Thyroid gland (tissue), 4 donors: ENCODE data around the gene GBP2. TPM values are rescaled to one million over a fixed set of nuclear protein-coding genes. Genes with fewer than 3 reads are reported as not detected.

Experiments used
- DNase-seq, 2 donors: peaks; one replicate each; pipeline ENCODE4 v3.0.0-alpha.2; 2019
- H3K27ac ChIP-seq, 3 donors: fragments of 200-600 bp; sonication (generic); 1 replicate in 2 of 3; 2 replicates in 1 of 3; pipeline ENCODE4 v1.5.1; 2016 to 2019; ENCODE audit warnings: mild to moderate bottlenecking in 1 of 3, moderate library complexity in 1 of 3
- H3K27me3 ChIP-seq: fragments of 200-600 bp; sonication (generic); one replicate; pipeline ENCODE4 v1.5.1; 2019
- H3K36me3 ChIP-seq, 2 donors: fragments of 200-600 bp; sonication (generic); one replicate each; pipeline ENCODE4 v1.5.1; 2016 to 2019
- H3K4me1 ChIP-seq, 2 donors: fragments of 200-600 bp; sonication (generic); one replicate each; pipeline ENCODE4 v1.5.1; 2017 to 2019
- H3K4me3 ChIP-seq, 3 donors: fragments of 200-600 bp; sonication (generic); replicated peaks in 1 of 3; 1 replicate in 2 of 3; 2 replicates in 1 of 3; pipeline ENCODE4 v1.5.1; 2016; ENCODE audit warnings: mild to moderate bottlenecking in 1 of 3
- H3K9me3 ChIP-seq: fragments of 200-600 bp; sonication (generic); one replicate; pipeline ENCODE4 v1.5.1; 2017
- CTCF ChIP-seq, 6 experiments: fragments of 200-600 bp in 3 of 6; fragments of 450-650 bp in 3 of 6; sonication (generic) in 3 of 6; IDR thresholded peaks; one replicate each; pipeline ENCODE4 v1.5.1; 2016 to 2019; ENCODE audit warnings: antibody characterized with exemption in 6 of 6, mild to moderate bottlenecking in 2 of 6, inconsistent platforms in 1 of 6, moderate library complexity in 1 of 6
- POLR2A ChIP-seq, 2 donors: fragments of 450-650 bp; IDR thresholded peaks; one replicate each; pipeline ENCODE4 v1.6.1; 2017; ENCODE audit warnings: antibody characterized with exemption in 2 of 2, mild to moderate bottlenecking in 2 of 2, moderate library complexity in 1 of 2
- WGBS, 2 donors: methylation state at CpG; one replicate each; pipeline ENCODE4 v1.1.5; 2017; 5-methylcytosine and 5-hydroxymethylcytosine counted together
- intact Hi-C: fragments of 100-400 bp; cut with DNase I; formaldehyde crosslinking; loops from one replicate; pipeline ENCODE4 v1.15.1; 2023
- total RNA-seq, 4 donors: library from RNA; depleted of rRNA; stranded (reverse); fragments of >200 nt; gene quantifications; one replicate each; pipeline ENCODE4 v1.2.3, GENCODE V29; 2016

Gene GBP2
- total RNA-seq, 4 donors from 2014 or later: 11.0 to 44.3 (median 17.2) TPM

GRCh38 chr1:89151047-89151446, 25.1 kb upstream of the GBP2 start:
- intact Hi-C loops: no loop called here
- H3K36me3 ChIP-seq: no peaks in the 10 kb centered on the region
- no peak overlapping the region for H3K4me3 ChIP-seq
- no peak overlapping the region for H3K27ac ChIP-seq
- H3K9me3 ChIP-seq: no peaks in the 10 kb centered on the region
- H3K27me3 ChIP-seq: no peaks in the 10 kb centered on the region
- DNase-seq: no peak
- H3K4me1 ChIP-seq: no peaks in the 10 kb centered on the region
- WGBS, 2 donors: 56 to 64% methylated on average over 1 of the region's 1 CpG
- TF ChIP-seq CTCF (IDR thresholded peaks at IDR 0.05) (no peak), POLR2A (IDR thresholded peaks at IDR 0.05) (no peak)

- H3K4me1 ChIP-seq: no peaks in the 10 kb centered on the region
- no peaks in the 10 kb centered on the region for H3K9me3 ChIP-seq
- 84 to 85% methylated on average over 3 of the region's 3 CpGs for WGBS, 2 donors
- intact Hi-C loops: no loop called here
- no peak overlapping the region for H3K27ac ChIP-seq
- H3K4me3 ChIP-seq: no peak overlapping the region
- no peaks in the 10 kb centered on the region for H3K36me3 ChIP-seq
- no peaks in the 10 kb centered on the region for H3K27me3 ChIP-seq
- TF ChIP-seq CTCF (IDR thresholded peaks at IDR 0.05) (no peak), POLR2A (IDR thresholded peaks at IDR 0.05) (no peak)
- DNase-seq: no peak
Observed at GRCh38 chr1:89149976-89150375, 24.1 kb upstream of the GBP2 start.

GRCh38 chr1:89149229-89149628, 23.3 kb upstream of the GBP2 start:
- peak; percentile 37 to 48 for DNase-seq
- Histone ChIP-seq H3K27ac (no peak overlapping the region), H3K9me3 (no peaks in the 10 kb centered on the region), H3K4me3 (no peak overlapping the region), H3K4me1 (no peaks in the 10 kb centered on the region), H3K27me3 (no peaks in the 10 kb centered on the region), H3K36me3 (no peaks in the 10 kb centered on the region)
- intact Hi-C loops: no loop called here
- TF ChIP-seq CTCF (IDR thresholded peaks at IDR 0.05): peak in 2 of 6 experiments; percentile 12 to 26
- TF ChIP-seq POLR2A (IDR thresholded peaks at IDR 0.05): no peak
- WGBS, 2 donors: 35 to 58% methylated on average over 3 of the region's 3 CpGs

- 69 to 72% methylated on average over 3 of the region's 3 CpGs for WGBS, 2 donors
- H3K9me3 ChIP-seq: no peaks in the 10 kb centered on the region
- TF ChIP-seq POLR2A (IDR thresholded peaks at IDR 0.05) (no peak), CTCF (IDR thresholded peaks at IDR 0.05) (no peak)
- H3K27me3 ChIP-seq: no peaks in the 10 kb centered on the region
- H3K4me1 ChIP-seq: no peaks in the 10 kb centered on the region
- no peaks in the 10 kb centered on the region for H3K36me3 ChIP-seq
- no peak for DNase-seq
- intact Hi-C loops: no loop called here
- no peak overlapping the region for H3K27ac ChIP-seq
- no peak overlapping the region for H3K4me3 ChIP-seq
Observed at GRCh38 chr1:89147678-89148658, 22.1 kb upstream of the GBP2 start.

- H3K27me3 ChIP-seq: no peaks in the 10 kb centered on the region
- H3K27ac ChIP-seq: no peak overlapping the region
- no peaks in the 10 kb centered on the region for H3K36me3 ChIP-seq
- no peaks in the 10 kb centered on the region for H3K4me1 ChIP-seq
- no peak overlapping the region for H3K4me3 ChIP-seq
- TF ChIP-seq POLR2A (IDR thresholded peaks at IDR 0.05) (no peak), CTCF (IDR thresholded peaks at IDR 0.05) (no peak)
- no peaks in the 10 kb centered on the region for H3K9me3 ChIP-seq
- 85 to 86% methylated on average over 3 of the region's 3 CpGs for WGBS, 2 donors
- intact Hi-C loops: no loop called here
- DNase-seq: no peak
Observed at GRCh38 chr1:89146721-89147120, 20.8 kb upstream of the GBP2 start.
